Subcutaneous adipose tissue (tissue), 4 donors: ENCODE data around the gene MRPS15. TPM values are rescaled to one million over a fixed set of nuclear protein-coding genes. Genes with fewer than 3 reads are reported as not detected.

Experiments
- total RNA-seq, 4 donors: library from RNA; depleted of rRNA; stranded (reverse); fragments of >200 nt; gene quantifications; one replicate each; pipeline ENCODE4 v1.1.0, GENCODE V29; 2016
- TF ChIP-seq, protein P1 (sequence below): fragments of 450-650 bp; IDR thresholded peaks from one replicate; pipeline ENCODE4 v1.5.1; 2016; ENCODE audit warnings: low read depth, mild to moderate bottlenecking, control low read depth, antibody characterized with exemption, moderate library complexity

Gene MRPS15
- total RNA-seq, 4 donors from 2014 or later: 64.1 to 91.0 (median 85.1) TPM

DNA sequence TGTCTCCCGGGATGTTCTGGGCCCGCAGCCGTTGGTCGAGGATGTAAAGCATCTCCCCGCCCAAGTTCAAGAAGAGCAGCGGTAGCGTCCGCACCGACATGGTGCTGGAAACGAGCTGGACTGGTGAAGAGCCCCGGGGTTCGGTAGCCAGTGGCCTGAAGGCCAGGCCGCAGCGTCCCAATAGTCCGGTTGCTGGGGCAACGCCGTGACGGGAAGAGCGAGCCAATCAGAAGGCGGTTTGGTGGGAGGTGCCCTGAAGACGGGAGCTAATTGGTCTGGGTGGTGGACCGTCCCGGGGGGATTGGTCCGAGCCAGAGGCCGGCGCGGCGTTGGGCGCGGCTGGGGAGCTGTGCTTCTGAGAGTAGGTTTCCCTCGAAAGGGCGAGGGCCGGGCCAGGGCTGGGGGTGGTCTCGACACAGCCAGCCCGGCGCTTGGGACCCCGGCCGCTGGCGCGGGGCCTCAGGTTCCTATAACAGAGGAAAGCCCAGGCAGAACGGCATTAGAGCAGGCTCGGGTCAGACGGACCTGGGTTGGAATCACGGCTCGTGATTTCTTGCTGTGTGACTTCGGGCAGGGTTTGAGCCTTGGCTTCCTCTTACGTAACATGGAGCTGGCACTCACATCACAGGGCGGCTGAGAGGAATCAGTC, 13.8 kb downstream of the MRPS15 start, which contains the start of gene OSCP1:
TSS of gene OSCP1 (minus strand) at position 182 of the 649 bp plus-strand sequence. CDS start at position 100, 82 bp downstream.
- TF ChIP-seq, protein P1, sequence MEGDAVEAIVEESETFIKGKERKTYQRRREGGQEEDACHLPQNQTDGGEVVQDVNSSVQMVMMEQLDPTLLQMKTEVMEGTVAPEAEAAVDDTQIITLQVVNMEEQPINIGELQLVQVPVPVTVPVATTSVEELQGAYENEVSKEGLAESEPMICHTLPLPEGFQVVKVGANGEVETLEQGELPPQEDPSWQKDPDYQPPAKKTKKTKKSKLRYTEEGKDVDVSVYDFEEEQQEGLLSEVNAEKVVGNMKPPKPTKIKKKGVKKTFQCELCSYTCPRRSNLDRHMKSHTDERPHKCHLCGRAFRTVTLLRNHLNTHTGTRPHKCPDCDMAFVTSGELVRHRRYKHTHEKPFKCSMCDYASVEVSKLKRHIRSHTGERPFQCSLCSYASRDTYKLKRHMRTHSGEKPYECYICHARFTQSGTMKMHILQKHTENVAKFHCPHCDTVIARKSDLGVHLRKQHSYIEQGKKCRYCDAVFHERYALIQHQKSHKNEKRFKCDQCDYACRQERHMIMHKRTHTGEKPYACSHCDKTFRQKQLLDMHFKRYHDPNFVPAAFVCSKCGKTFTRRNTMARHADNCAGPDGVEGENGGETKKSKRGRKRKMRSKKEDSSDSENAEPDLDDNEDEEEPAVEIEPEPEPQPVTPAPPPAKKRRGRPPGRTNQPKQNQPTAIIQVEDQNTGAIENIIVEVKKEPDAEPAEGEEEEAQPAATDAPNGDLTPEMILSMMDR: no peak

DNA sequence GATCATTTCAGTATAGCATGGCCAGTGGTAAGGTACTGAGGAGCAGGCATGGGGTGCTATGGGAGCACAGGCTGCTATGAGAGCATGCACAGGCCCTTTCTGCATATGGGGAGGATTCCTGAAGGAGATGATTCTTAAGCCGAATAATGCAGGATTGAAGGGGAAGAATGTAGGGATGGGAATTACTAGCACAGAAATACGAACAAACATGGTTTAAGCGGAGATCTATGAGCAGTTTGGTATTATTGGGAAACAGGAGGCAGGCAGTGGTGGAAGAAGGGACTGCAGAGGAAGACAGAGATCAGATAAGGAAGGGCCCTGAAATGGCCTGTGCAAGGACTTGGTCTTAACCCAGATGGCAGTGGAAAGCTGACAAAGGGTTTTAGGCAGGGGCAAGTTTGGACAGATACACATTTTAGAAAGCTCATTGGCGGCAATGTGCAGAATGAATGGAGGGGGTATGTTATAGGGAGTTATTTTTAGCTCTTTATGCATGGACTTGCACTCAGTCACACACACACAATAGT, 15.6 kb downstream of the MRPS15 start:
- TF ChIP-seq, protein P1: no peak

DNA sequence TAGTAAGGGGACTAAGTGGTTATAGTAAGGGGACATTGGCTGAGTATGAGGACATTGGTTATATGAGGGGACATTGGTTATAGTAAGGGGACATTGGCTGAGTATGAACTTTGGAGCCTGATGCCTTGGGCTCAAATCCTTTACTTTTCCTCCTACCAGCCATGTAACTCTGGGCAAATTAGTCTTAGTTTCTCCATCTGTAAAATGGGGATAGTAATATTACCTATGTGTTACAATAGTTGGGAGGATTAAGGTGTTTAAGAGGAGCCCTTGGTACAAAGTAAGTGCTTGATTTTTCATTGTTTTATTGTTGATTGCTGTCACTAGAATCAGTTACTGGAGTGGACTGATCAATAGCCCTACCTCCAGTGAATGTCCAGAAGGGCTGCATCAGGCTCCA, 16.7 kb downstream of the MRPS15 start:
- TF ChIP-seq, protein P1: no peak

DNA sequence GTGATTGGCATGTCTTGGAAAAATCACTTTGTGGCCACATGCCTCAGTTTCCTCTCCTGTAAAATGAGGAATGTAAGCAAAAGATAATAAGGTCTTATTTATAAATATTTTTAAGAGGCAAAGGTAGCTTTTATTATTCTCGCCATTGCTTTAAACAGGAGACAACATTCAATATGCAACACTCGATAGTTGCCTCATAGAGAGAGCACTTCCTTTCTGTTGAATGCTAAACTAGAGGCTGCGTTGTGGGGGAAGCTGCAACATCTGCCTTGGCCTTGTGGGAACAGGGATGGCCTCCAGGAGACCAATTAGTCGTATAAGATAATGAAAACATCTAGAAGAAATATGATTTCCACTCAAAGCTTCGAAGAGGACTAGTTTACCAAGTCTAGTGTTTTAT, 17.4 kb downstream of the MRPS15 start:
- TF ChIP-seq, protein P1: no peak

DNA sequence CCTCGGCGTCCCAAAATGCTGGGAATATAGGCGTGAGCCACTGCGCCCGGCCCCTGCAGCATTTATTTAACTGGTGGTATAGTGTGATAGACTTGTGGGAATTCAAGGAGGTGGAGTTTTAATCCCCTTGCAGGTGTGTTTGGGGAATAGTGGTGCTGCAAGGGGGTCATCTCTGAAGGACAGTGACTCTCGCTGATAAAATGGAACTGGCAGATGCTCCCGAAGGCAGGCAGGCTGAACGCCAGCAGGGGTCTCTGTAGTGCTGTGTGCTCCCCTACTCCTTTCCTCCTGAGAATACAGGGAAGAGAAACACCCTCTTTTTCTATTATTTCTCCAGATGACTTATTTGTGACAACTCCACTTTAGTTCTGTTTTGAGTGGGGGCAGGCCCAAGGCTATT, 17.9 kb downstream of the MRPS15 start:
- TF ChIP-seq, protein P1: no peak

DNA sequence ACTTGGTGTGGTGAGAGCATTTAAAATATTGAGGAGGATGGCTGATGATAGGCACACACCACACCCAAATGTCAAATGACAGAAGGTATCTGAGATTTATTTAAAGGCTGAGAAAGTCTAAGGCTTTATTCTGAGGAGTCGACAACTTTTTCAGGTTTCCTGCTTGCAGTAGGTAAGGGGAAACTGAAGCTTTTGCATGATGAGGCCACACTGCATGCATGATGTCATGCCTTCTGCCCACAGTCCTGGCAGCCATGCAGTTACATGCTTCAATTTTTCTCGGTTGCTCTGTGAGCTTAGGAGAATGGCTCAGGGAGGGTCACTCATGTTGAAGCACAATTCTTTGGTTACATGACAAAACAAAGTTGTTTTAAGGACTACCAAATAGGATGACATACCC, 20.9 kb downstream of the MRPS15 start:
- TF ChIP-seq, protein P1: no peak

DNA sequence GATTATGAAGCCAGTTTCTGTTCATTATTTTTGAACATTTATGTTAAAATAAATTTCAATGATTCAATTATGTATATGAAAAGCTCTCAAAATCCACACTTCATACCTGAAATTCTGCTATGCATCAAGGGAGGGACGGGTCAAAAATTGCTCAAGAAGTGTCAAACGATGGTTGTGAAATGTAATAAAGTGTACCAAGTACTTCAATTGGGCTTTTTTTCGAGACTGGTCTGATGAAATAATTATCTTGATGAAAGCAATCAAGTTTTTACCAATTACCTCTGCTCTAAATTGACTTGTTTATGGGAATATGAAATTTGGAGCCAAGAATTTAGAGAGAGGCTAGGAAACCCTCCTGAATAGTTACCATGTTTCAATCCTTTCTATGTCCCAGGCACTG, 21.8 kb downstream of the MRPS15 start:
- TF ChIP-seq, protein P1: no peak
